ENCODE measurements around the gene CCDC15.

DNA sequence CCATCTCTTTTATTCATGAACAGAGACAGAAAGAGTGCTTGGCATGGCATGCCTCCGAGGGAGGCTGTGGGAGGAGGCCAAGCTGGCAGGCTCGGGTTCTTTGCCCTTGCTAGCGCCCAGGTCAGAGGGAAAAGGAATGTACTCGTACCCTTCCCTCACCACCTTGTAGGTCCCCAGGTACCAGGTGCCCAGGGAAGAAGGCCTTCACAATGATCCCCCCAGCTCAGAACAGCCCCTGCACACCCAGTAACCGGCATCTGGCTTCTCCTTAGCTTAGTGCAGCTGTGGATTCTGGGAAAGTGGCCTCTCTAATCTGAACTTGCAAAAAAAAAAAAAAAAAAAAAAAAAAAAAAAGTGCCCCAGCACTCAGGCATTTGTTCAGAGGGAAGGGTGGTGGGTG is 33.6 kb upstream of the CCDC15 start:
- TF ChIP-seq, protein P1, sequence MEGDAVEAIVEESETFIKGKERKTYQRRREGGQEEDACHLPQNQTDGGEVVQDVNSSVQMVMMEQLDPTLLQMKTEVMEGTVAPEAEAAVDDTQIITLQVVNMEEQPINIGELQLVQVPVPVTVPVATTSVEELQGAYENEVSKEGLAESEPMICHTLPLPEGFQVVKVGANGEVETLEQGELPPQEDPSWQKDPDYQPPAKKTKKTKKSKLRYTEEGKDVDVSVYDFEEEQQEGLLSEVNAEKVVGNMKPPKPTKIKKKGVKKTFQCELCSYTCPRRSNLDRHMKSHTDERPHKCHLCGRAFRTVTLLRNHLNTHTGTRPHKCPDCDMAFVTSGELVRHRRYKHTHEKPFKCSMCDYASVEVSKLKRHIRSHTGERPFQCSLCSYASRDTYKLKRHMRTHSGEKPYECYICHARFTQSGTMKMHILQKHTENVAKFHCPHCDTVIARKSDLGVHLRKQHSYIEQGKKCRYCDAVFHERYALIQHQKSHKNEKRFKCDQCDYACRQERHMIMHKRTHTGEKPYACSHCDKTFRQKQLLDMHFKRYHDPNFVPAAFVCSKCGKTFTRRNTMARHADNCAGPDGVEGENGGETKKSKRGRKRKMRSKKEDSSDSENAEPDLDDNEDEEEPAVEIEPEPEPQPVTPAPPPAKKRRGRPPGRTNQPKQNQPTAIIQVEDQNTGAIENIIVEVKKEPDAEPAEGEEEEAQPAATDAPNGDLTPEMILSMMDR (IDR thresholded peaks at IDR 0.05): no peak
- TF ChIP-seq POLR2AphosphoS5 (IDR thresholded peaks at IDR 0.05) (no peak), POLR2A (IDR thresholded peaks at IDR 0.05) (no peak), EP300 (IDR thresholded peaks at IDR 0.05) (no peak)
